Measurements from ENCODE around the gene LRRTM3.

Gene LRRTM3

GRCh38 chr10:66931340-66931948, 5.6 kb downstream of the LRRTM3 start:
- peak; percentile 89 for TF ChIP-seq CTCF (IDR thresholded peaks at IDR 0.05; ENCODE audit: poor library complexity, severe bottlenecking)
- no peaks in the 10 kb centered on the region for H3K36me3 ChIP-seq (ENCODE audit: low read depth)
- ATAC-seq (ENCODE audit: low read depth) (peak; percentile 58; the same call in 1 of the 3 replicates), DNase-seq (ENCODE audit: low spot score) (no peak)
- H3K4me1 ChIP-seq (ENCODE audit: insufficient read depth, poor library complexity, severe bottlenecking), result no peaks in the 10 kb centered on the region
- H3K27me3 ChIP-seq (ENCODE audit: insufficient read depth, poor library complexity, severe bottlenecking), result peaks cover 44% of the 10 kb centered on the region
- no peak overlapping the region for H3K4me3 ChIP-seq (ENCODE audit: severe bottlenecking)
- no peaks in the 10 kb centered on the region for H3K9me3 ChIP-seq (ENCODE audit: severe bottlenecking)
- H3K27ac ChIP-seq (ENCODE audit: poor library complexity, severe bottlenecking), result no peak overlapping the region

GRCh38 chr10:66931949-66932343, 6.1 kb downstream of the LRRTM3 start:
- H3K27ac ChIP-seq (ENCODE audit: poor library complexity, severe bottlenecking), result no peak overlapping the region
- H3K4me3 ChIP-seq (ENCODE audit: severe bottlenecking), result no peak overlapping the region
- ATAC-seq (ENCODE audit: low read depth) (no peak), DNase-seq (ENCODE audit: low spot score) (no peak)
- no peaks in the 10 kb centered on the region for H3K36me3 ChIP-seq (ENCODE audit: low read depth)
- no peak for TF ChIP-seq CTCF (IDR thresholded peaks at IDR 0.05; ENCODE audit: poor library complexity, severe bottlenecking)
- no peaks in the 10 kb centered on the region for H3K4me1 ChIP-seq (ENCODE audit: insufficient read depth, poor library complexity, severe bottlenecking)
- peaks cover 39% of the 10 kb centered on the region for H3K27me3 ChIP-seq (ENCODE audit: insufficient read depth, poor library complexity, severe bottlenecking)
- H3K9me3 ChIP-seq (ENCODE audit: severe bottlenecking), result no peaks in the 10 kb centered on the region

- Histone ChIP-seq H3K4me1 (ENCODE audit: insufficient read depth, poor library complexity, severe bottlenecking) (no peaks in the 10 kb centered on the region), H3K27me3 (ENCODE audit: insufficient read depth, poor library complexity, severe bottlenecking) (peaks cover 11% of the 10 kb centered on the region), H3K9me3 (ENCODE audit: severe bottlenecking) (no peaks in the 10 kb centered on the region), H3K27ac (ENCODE audit: poor library complexity, severe bottlenecking) (no peak overlapping the region), H3K4me3 (ENCODE audit: severe bottlenecking) (no peak overlapping the region), H3K36me3 (ENCODE audit: low read depth) (no peaks in the 10 kb centered on the region)
- TF ChIP-seq CTCF (IDR thresholded peaks at IDR 0.05; ENCODE audit: poor library complexity, severe bottlenecking), result no peak
- no peak for DNase-seq (ENCODE audit: low spot score)
- no peak for ATAC-seq (ENCODE audit: low read depth)
These were observed 8.9 kb downstream of the LRRTM3 start for GRCh38 chr10:66934711-66935110.

GRCh38 chr10:66940965-66941364, 15.1 kb downstream of the LRRTM3 start:
- H3K9me3 ChIP-seq (ENCODE audit: severe bottlenecking), result no peaks in the 10 kb centered on the region
- DNase-seq (ENCODE audit: low spot score) (no peak), ATAC-seq (ENCODE audit: low read depth) (no peak)
- H3K27me3 ChIP-seq (ENCODE audit: insufficient read depth, poor library complexity, severe bottlenecking), result peaks cover 16% of the 10 kb centered on the region
- TF ChIP-seq CTCF (IDR thresholded peaks at IDR 0.05; ENCODE audit: poor library complexity, severe bottlenecking), result no peak
- no peak overlapping the region for H3K4me3 ChIP-seq (ENCODE audit: severe bottlenecking)
- H3K36me3 ChIP-seq (ENCODE audit: low read depth), result no peaks in the 10 kb centered on the region
- no peak overlapping the region for H3K27ac ChIP-seq (ENCODE audit: poor library complexity, severe bottlenecking)
- H3K4me1 ChIP-seq (ENCODE audit: insufficient read depth, poor library complexity, severe bottlenecking), result no peaks in the 10 kb centered on the region

GRCh38 chr10:66941491-66941890, 15.7 kb downstream of the LRRTM3 start:
- Histone ChIP-seq H3K27ac (ENCODE audit: poor library complexity, severe bottlenecking) (no peak overlapping the region), H3K4me1 (ENCODE audit: insufficient read depth, poor library complexity, severe bottlenecking) (no peaks in the 10 kb centered on the region), H3K36me3 (ENCODE audit: low read depth) (no peaks in the 10 kb centered on the region), H3K9me3 (ENCODE audit: severe bottlenecking) (no peaks in the 10 kb centered on the region), H3K4me3 (ENCODE audit: severe bottlenecking) (no peak overlapping the region), H3K27me3 (ENCODE audit: insufficient read depth, poor library complexity, severe bottlenecking) (peaks cover 16% of the 10 kb centered on the region)
- TF ChIP-seq CTCF (IDR thresholded peaks at IDR 0.05; ENCODE audit: poor library complexity, severe bottlenecking), result no peak
- ATAC-seq (ENCODE audit: low read depth), result no peak
- no peak for DNase-seq (ENCODE audit: low spot score)
